Endothelial cell of umbilical vein (primary cell): ENCODE data around the gene SPTBN5. TPM values are rescaled to one million over a fixed set of nuclear protein-coding genes. Genes with fewer than 3 reads are reported as not detected.

Experiments
- BruUV-seq: library from RNA; stranded (reverse); fragments of 400-500 nt; replicated peaks from 2 replicates; lab custom pipeline; 2021; lab: Mats Ljungman, UMichigan
- CTCF ChIA-PET: fragments of 300-600, 350-600 bp; sonication (Branson Sonifier 250); formaldehyde crosslinking; loops from one replicate; lab custom pipeline; 2021; ENCODE audit warnings: antibody characterized with exemption, inconsistent platforms; lab: Charles Lee
- POLR2A ChIA-PET: fragments of 300-600, 350-600 bp; sonication (Branson Sonifier 250); formaldehyde crosslinking; loops from one replicate; lab custom pipeline; 2021; ENCODE audit warnings: antibody characterized with exemption, inconsistent platforms; lab: Charles Lee
- DNase-seq: peaks from one replicate; pipeline ENCODE4 v3.0.0-alpha.2; 2011; ENCODE audit warnings: low read depth, low spot score
- FAIRE-seq: peaks from 2 replicates; lab custom pipeline; 2011; peaks lifted over from hg19 to GRCh38; lab: Jason Lieb, UNC
- H2AFZ ChIP-seq: 2 replicates; pipeline ENCODE4 v1.6.0; 2012; ENCODE audit warnings: low read depth, low read length, control low read depth, inconsistent platforms
- H3K27ac ChIP-seq: 2 replicates; pipeline ENCODE4 v1.5.1; 2011; ENCODE audit warnings: low read depth, mild to moderate bottlenecking, control low read depth, low read length, moderate library complexity; ENCODE audit not compliant: insufficient read depth
- H3K27me3 ChIP-seq, 2 experiments: 2 replicates each; pipeline versions ENCODE4 v1.6.0 to v1.6.1; 2011; ENCODE audit warnings: low read length in 2 of 2, mixed read lengths in 1 of 2; ENCODE audit not compliant: control insufficient read depth in 2 of 2, insufficient read depth in 2 of 2
- H3K36me3 ChIP-seq, 2 experiments: 2 replicates in 1 of 2; 3 replicates in 1 of 2; pipeline ENCODE4 v1.5.1; 2011; ENCODE audit warnings: low read length in 2 of 2, mild to moderate bottlenecking in 1 of 2, moderate library complexity in 1 of 2; ENCODE audit not compliant: control insufficient read depth in 2 of 2, insufficient read depth in 2 of 2; ENCODE audit errors: extremely low read depth in 1 of 2
- H3K4me1 ChIP-seq: 3 replicates; pipeline ENCODE4 v1.5.1; 2011; ENCODE audit warnings: mild to moderate bottlenecking, low read length; ENCODE audit not compliant: control insufficient read depth, insufficient read depth; ENCODE audit errors: extremely low read depth
- H3K4me2 ChIP-seq: 2 replicates; pipeline ENCODE4 v1.6.1; 2011; ENCODE audit warnings: low read length, control low read depth, mixed read lengths; ENCODE audit not compliant: insufficient read depth
- H3K4me3 ChIP-seq, 3 experiments: fragments of 200-600 bp in 1 of 3; sonication (generic), shearing (Covaris generic) in 1 of 3; replicated peaks in 1 of 3; 2 replicates each; pipeline ENCODE4 v1.5.1; 2011 to 2016; ENCODE audit warnings: control low read depth in 3 of 3, low read length in 3 of 3, mild to moderate bottlenecking in 2 of 3, inconsistent platforms in 1 of 3, low read depth in 1 of 3, moderate library complexity in 1 of 3; ENCODE audit not compliant: insufficient read depth in 1 of 3
- H3K79me2 ChIP-seq: 2 replicates; pipeline ENCODE4 v1.6.0; 2012; ENCODE audit warnings: low read length, inconsistent platforms; ENCODE audit not compliant: control insufficient read depth, insufficient read depth
- H3K9ac ChIP-seq: replicated peaks from 2 replicates; pipeline ENCODE3; 2011; ENCODE audit warnings: low read length, control low read depth; ENCODE audit not compliant: insufficient read depth; ENCODE audit errors: extremely low read depth
- H3K9me1 ChIP-seq: replicated peaks from 3 replicates; pipeline ENCODE4 v1.6.0; 2011; ENCODE audit warnings: mild to moderate bottlenecking, low read length; ENCODE audit not compliant: control insufficient read depth, insufficient read depth; ENCODE audit errors: extremely low read depth
- H3K9me3 ChIP-seq: replicated peaks from 2 replicates; pipeline ENCODE4 v1.5.1; 2012; ENCODE audit warnings: low read length, inconsistent platforms; ENCODE audit not compliant: control insufficient read depth, insufficient read depth
- H4K20me1 ChIP-seq: replicated peaks from 2 replicates; pipeline ENCODE3; 2011; ENCODE audit warnings: mild to moderate bottlenecking, low read length; ENCODE audit not compliant: control insufficient read depth, insufficient read depth; ENCODE audit errors: extremely low read depth
- CTCF ChIP-seq, 2 donors: IDR thresholded peaks; 1 replicate in 1 of 2; 2 replicates in 1 of 2; pipeline ENCODE4 v1.5.1; 2011; ENCODE audit warnings: low read length in 2 of 2, mild to moderate bottlenecking in 2 of 2, moderate library complexity in 2 of 2, control low read depth in 1 of 2, inconsistent platforms in 1 of 2, low read depth in 1 of 2; ENCODE audit not compliant: insufficient read depth in 1 of 2; ENCODE audit errors: extremely low read depth in 1 of 2
- EZH2 ChIP-seq: IDR thresholded peaks from 2 replicates; pipeline ENCODE4 v1.6.1; 2012; ENCODE audit warnings: borderline replicate concordance, low read depth, mild to moderate bottlenecking, moderate library complexity, low read length, inconsistent platforms; ENCODE audit not compliant: severe bottlenecking
- FOS ChIP-seq: IDR thresholded peaks from 2 replicates; pipeline ENCODE4 v1.6.1; 2011; ENCODE audit warnings: mild to moderate bottlenecking, low read length, moderate library complexity, borderline replicate concordance; ENCODE audit not compliant: insufficient read depth
- GATA2 ChIP-seq: IDR thresholded peaks from 2 replicates; pipeline ENCODE4 v1.7.0; 2011; ENCODE audit warnings: low read depth, mild to moderate bottlenecking, moderate library complexity, mixed read lengths, low read length; ENCODE audit not compliant: insufficient read length, insufficient read depth
- JUN ChIP-seq: IDR thresholded peaks from 2 replicates; pipeline ENCODE4 v1.6.1; 2011; ENCODE audit warnings: borderline replicate concordance, low read depth; ENCODE audit not compliant: insufficient read length, insufficient read depth
- MYC ChIP-seq: IDR thresholded peaks from one replicate; pipeline ENCODE4 v1.6.1; 2011; ENCODE audit warnings: mild to moderate bottlenecking, low read depth, low read length
- POLR2A ChIP-seq: IDR thresholded peaks from 2 replicates; pipeline ENCODE4 v1.6.1; 2012; ENCODE audit warnings: low read depth, mild to moderate bottlenecking, control low read depth, low read length
- POLR2AphosphoS5 ChIP-seq: IDR thresholded peaks from 2 replicates; pipeline ENCODE4 v1.6.1; 2012; ENCODE audit warnings: low read depth, mild to moderate bottlenecking, control low read depth, low read length, moderate library complexity; ENCODE audit not compliant: insufficient read depth
- dilution Hi-C: fragments of 300-500 bp; cut with MboI; formaldehyde crosslinking; loops from one replicate; pipeline ENCODE4 v1.15.0; 2019; ENCODE audit warnings: low sequenced_read_pairs; ENCODE audit not compliant: extremely low pct_ligation_motif_present
- intact Hi-C: fragments of 100-400 bp; cut with micrococcal nuclease; formaldehyde crosslinking; loops from one replicate; pipeline ENCODE4 v1.10.0; 2022
- polyA plus RNA-seq, 4 experiments: library from polyadenylated mRNA; depleted of rRNA in 3 of 4; stranded (reverse) in 3 of 4; unstranded in 1 of 4; fragments of >200 nt; gene quantifications; 2 replicates each; pipeline versions ENCODE4 v1.2.1 to v1.2.3, GENCODE V29; 2011 to 2012; ENCODE audit warnings: missing spikeins in 1 of 4
- total RNA-seq: library from RNA; stranded (reverse); gene quantifications from 2 replicates; pipeline ENCODE4 v1.2.3, GENCODE V29; 2021
- TF ChIP-seq, protein P1 (sequence below): IDR thresholded peaks from 2 replicates; pipeline ENCODE4 v1.6.1; 2011; ENCODE audit not compliant: insufficient read depth, insufficient read length

The SPTBN5 gene
- total and polyA plus RNA-seq, 2 donors (not counting 3 experiments of a cell fraction or from before 2014, with no cell fraction given): 12.0 to 19.0 TPM

GRCh38 chr15:41919201-41919820 is 25.5 kb upstream of the SPTBN5 start:
- peaks cover 30 to 35% of the 10 kb centered on the region in 2 experiments for H3K36me3 ChIP-seq
- ChIA-PET CTCF (interaction anchor here (0.5 to 1.1 kb wide), 2 partner anchors 15 to 1330 kb away, joined by 3 read pairs; no protein-coding TSS in a partner anchor), POLR2A (interaction anchor here (1.3 kb wide), 1 partner anchor 21 kb away, joined by 3 read pairs; no protein-coding TSS in a partner anchor)
- H3K9me3 ChIP-seq: no peaks in the 10 kb centered on the region
- intact Hi-C loops (loop anchor here (10.0 kb wide), 1 partner anchor 135 kb away; no protein-coding TSS in a partner anchor), dilution Hi-C loops (no loop called here)
- no peak overlapping the region for H3K4me2 ChIP-seq
- H3K27ac ChIP-seq: peak overlapping the region; percentile 64
- H3K27me3 ChIP-seq: no peaks in the 10 kb centered on the region
- H4K20me1 ChIP-seq: no peaks in the 10 kb centered on the region
- no peak overlapping the region for H2AFZ ChIP-seq
- no peak for FAIRE-seq
- no peak overlapping the region for H3K4me3 ChIP-seq
- no TSS peak for BruUV-seq
- peaks cover 48% of the 10 kb centered on the region for H3K4me1 ChIP-seq
- peaks cover 91% of the 10 kb centered on the region for H3K79me2 ChIP-seq
- DNase-seq: no peak
- H3K9me1 ChIP-seq: no peaks in the 10 kb centered on the region
- H3K9ac ChIP-seq: peak overlapping the region; percentile 14
- TF ChIP-seq EZH2 (no peak), POLR2A (no peak), JUN (no peak), MYC (no peak), CTCF (IDR thresholded peaks at IDR 0.05; ENCODE audit: extremely low read depth in 1 of 2, insufficient read depth in 1 of 2, low read depth in 1 of 2, low read length in 2 of 2) (no peak), POLR2AphosphoS5 (no peak), GATA2 (no peak), FOS (no peak)
- TF ChIP-seq, protein P1, sequence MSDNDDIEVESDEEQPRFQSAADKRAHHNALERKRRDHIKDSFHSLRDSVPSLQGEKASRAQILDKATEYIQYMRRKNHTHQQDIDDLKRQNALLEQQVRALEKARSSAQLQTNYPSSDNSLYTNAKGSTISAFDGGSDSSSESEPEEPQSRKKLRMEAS: no peak
